Measurements from ENCODE around the gene METTL8.

- TF ChIP-seq POLR2A (IDR thresholded peaks at IDR 0.05; ENCODE audit: low read length): no peak
- no peak for TF ChIP-seq GATA1 (IDR thresholded peaks at IDR 0.05; ENCODE audit: low read depth, low read length)
These were observed 42.3 kb downstream of the METTL8 start for GRCh38 chr2:171391532-171391931.

Data from erythroblast (primary cell).